Stimulated activated CD8-positive, alpha-beta memory T cell treated with anti-CD3 and anti-CD28 coated beads, Interleukin-12 subunit alpha, Interleukin-12 subunit beta, amount 100 ng/mL, for 4 hours (primary cell): ENCODE measurements around the gene UBR3.

Experiments
- DNase-seq: peaks from one replicate; pipeline ENCODE4 v3.0.0-alpha.2; 2020; ENCODE audit warnings: low read depth

The UBR3 gene

GRCh38 chr2:170052151-170052550 lies 224.9 kb downstream of the UBR3 start:
- DNase-seq = no peak

- no peak for DNase-seq
These were observed 227.7 kb downstream of the UBR3 start for GRCh38 chr2:170054997-170055396.

DNA sequence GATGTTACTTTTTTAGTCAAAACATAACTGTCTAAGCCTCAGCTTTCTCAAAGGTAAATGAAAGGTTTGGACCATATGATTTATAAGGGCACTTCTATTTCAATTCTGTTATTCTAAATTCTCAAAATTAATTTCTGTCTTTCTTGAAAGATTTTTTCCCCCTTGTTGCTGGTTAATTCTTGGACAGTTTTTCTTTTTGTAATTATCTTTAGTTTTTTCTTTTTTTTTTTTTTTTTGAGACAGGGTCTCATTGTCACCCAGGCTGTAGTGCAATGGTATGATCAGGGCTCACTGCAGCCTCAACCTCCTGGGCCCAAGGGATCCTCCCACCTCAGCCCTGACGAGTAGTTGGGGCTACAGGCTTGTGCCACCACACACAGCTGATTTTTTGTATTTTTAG lies 229.6 kb downstream of the UBR3 start:
- no peak for DNase-seq

- no peak for DNase-seq
These were observed 236.4 kb downstream of the UBR3 start for GRCh38 chr2:170063456-170064235.

DNA sequence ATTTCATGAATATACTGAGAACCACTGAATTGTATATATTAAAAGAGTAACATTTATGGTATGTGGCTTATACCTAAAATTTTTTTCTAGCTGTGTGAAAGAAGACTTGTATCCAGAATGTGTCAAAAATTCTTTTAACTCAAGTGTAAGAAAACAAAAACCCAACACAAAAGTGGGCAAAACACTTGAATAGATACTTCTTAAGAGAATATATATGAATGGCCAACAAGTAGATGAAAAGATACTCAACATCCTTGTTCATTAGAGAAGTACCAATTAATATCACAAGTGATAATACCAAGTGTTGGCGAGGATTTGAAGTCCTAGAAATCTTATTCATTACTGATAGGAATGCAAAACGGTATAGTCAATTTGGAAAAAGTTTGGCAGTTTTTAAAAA lies 243.5 kb downstream of the UBR3 start:
- DNase-seq = no peak

GRCh38 chr2:170073288-170073687 lies 246.0 kb downstream of the UBR3 start:
- no peak for DNase-seq

DNA sequence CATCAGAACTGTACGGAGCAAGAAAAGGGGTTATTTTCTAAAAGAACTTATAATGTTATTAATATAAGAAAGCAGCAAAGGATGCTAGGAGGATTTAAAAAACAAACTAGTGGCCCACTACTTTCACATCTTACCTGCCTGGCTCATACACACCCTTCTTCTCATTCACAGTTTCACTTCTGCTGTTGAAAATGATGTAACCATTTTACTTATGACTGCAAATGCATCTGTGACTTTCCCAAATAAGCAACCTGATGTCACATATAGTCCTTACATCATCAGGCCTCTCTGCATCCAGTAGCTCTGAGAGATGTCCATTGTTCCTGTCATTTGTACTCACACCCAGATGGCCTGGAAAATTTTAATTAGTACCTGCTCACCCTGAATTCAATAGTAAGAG lies 248.9 kb downstream of the UBR3 start:
- no peak for DNase-seq

GRCh38 chr2:170077830-170078569 lies 250.7 kb downstream of the UBR3 start:
- no peak for DNase-seq

DNA sequence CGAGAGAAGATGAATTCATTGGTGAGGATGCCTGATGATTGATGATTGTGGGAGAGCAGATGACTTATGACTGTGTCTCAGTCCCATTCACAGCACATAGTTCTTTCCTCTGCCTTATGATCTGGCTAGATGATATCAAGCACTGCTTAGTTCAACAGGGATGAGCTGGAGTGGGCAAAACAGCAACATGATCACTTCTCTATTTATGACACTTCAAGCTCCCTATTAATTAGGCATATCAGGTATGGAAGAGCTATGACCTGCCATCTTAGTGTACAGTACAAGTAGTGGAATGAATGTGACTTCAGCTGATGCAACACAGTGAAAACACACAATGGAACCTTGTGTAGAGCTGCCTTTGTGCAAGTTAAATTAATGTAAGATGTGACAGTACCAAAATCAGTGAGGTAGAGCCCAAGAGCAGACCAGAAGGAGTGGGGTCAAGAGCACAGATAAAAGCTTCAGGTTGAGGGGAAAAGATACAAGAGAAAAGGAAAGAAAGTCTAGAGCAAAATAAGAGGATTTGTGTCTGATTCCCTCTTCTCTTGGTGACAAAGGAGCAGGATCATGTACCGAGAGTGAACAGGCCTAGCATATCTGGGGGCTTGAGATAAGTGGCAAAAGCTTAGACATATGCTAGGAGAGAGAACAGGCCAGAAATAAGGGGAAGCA lies 257.7 kb downstream of the UBR3 start:
- DNase-seq = no peak

DNA sequence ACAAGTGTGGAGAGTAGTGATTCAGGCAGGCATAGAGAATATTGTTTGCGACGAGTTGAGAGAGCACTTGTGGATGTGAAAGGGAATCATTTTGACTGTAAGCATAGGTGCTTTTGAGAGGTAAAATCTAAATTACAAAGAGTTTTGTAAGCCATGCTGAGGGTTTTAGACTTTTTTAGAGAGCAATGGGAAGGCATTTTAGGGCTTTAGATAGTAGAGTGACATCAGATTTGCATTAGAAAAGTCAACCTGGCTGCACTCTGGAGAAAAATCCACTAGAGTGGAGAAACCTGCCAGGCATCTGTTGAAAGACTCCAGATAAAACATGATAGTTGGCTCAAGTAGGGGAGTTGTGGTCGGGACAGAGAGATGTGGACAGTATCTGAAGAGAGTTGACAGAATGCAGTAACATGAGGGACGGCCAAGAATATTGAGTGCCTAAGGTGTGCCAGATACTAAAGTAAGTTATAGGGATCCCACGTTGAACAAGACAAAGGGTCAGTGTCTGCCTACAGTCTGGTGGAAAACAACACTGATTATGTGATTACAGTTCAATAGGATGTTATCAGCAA lies 258.9 kb downstream of the UBR3 start:
- DNase-seq = no peak

DNA sequence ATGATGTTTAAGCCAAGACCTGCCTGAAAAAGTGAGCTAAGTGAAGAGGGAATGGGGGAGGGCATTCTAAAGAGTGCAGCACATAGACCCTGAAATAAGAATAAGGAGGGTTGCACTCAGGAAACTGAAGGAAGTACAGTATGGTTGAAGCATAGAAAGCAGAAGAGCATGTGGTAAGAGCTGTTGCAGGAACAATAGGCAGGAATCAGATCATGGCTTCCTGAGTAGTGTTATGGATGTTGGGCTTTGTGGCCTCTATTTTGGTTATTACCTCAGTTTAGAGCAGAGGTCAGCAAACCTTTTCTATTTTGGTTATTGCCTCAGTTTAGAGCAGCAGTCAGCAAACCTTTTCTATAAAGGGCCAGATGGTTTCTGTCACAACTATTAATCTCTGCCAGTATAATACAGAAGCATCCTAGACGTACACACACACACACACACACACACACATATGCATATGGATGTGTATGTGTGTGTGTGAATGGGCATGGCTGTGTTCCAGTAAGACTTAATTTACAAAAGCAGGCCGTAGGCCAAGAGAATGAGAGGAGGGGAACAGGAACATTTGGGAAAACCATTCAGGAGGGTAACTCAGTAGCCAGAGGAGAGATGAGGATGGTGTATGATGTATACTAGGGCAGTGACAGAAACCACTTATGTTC lies 259.6 kb downstream of the UBR3 start:
- DNase-seq = no peak

GRCh38 chr2:170087413-170087793 lies 260.1 kb downstream of the UBR3 start:
- DNase-seq = no peak

DNA sequence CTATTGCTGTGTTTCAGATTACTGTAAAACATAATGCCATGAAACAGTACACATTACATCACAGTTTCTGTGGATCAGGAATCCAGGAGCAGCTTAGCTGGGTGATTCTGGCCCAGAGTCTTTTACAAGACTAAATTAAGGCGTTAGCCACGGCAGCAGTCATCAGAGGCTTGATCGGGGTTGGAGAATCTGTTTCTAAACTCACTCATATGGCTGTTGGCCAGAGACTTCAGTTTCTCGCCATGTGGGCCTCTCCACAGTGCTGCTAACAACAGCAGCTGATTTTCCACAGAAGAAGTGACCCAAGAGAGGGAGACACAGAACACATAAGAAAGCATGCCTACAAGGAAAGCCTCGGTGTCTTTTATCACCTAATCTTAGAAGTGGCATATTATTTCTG lies 261.5 kb downstream of the UBR3 start:
- DNase-seq = no peak

DNA sequence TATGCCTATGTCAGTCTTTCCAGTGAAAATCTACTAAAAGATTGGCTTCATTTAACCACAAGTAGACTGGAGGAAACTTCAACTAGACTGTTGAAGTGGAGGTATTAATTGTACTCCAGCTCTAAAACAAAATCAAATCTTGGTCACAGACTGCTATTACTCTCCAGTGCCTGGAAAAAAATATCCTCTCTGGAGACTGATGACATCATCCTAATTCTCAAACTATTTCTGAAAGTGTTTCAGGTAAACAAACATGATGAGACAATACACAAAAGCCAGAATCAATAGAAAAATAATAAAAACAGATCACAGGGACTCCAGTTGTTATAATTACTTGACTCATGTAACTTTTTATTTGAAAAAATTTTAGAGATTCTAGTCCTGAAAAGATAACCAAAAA lies 263.0 kb downstream of the UBR3 start:
- no peak for DNase-seq

DNA sequence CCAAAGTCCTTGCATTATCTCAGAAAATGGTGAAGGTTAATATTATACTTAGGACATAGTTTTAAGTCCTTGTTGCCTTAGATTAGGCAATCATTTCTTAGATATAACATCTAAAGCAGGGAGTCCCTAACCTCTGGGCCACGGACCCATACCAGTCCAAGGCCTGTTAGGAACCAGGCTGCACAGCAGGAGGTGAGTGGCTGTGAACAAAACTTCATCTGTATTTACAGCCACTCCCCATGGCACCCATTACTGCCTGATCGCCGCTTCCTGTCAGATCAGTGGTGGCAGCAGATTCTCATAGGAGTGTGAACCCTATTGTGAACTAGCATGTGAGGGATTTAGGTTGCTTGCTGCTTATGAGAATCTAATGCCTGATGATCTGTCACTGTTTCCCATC lies 264.2 kb downstream of the UBR3 start:
- no peak for DNase-seq

GRCh38 chr2:170092436-170093060 lies 265.3 kb downstream of the UBR3 start:
- no peak for DNase-seq

DNA sequence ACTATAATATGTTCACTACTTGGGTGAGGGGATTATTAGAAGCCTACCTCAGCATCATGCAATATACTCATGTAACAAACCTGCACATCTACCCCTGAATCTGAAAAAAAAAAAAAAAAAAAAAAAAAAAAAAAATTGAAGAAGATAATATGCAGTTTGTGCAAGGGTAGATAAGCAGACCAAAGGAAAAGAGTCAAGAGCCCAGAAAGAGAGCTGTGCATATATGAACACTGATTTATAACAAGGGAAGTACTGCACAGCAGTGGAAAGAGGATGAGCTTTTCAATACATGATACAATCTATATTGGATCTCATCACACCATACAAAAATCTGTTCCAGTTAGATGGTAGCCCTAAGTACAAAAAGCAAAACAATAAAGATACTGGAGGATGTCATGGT lies 268.1 kb downstream of the UBR3 start:
- no peak for DNase-seq

DNA sequence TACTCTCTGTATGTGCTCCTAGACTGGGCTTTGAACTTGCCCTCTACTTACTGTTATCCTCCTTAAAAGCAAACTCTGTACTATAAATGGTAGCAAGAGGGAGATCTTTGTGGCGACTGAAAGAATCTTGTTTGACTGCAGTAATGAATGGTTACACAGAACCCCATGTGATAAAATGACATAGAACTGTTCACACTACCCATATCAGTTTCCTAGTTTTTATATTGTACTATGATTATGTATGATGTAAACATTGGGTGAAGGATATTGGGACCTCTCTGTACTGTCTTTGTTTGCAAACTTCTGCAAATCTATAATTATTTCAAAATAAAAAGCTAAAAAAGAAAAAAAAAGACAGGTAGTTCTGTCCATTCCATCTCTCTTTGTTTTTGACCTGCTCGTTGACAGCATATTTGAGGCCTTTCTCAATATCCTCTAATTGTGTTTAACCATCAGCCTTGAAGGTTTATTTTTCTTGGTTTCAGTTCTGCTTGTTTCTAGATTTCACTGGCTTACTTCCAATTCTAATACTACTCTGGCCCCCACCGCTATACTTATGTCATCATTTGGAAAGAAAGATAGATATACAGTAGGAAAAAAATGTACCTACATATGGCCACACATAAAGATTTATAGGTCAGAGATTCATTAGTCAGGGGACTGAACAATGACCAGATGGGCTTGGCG lies 271.5 kb downstream of the UBR3 start:
- no peak for DNase-seq

- DNase-seq = no peak
These were observed 274.5 kb downstream of the UBR3 start for GRCh38 chr2:170101789-170102188.

DNA sequence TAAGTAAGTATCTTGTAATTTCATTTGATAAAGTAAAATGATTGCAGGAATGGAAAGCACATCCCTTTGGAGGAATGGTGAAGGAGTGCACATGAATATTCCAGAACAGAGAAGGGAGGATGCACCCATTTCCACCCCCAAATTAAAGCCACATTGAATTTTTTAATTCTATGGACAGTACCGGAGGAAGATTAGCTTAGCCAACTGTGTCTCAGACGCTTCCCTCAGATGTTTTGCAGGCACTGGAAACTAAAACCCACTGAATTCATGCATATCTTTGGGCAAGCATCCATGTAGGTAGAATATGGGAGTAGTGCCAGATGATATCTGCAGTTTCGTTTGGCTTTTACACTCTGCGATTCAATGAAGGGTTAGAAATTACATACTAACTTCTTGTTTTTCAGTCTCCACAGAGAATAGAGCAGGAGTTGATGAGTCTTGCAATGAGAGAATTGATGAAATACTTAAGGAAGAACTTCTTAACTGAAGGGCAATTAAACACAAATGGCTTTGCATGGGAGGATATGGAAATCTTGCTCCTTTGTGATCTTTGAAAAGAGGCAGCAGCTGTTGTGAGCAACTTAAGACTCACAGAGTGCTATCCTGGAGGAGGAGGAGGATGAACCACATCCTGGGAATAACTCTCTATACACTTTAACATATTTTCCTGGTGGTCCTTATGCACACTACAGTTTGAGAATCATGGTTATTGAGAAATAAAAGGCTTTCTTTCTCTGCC lies 279.0 kb downstream of the UBR3 start:
- no peak for DNase-seq
